Vagina (tissue), 2 donors: ENCODE results near the gene CUEDC2.

Source experiments
- CTCF ChIP-seq, 3 experiments: fragments of 450-650 bp in 2 of 3; fragments of 200-600 bp in 1 of 3; sonication (generic) in 1 of 3; IDR thresholded peaks; one replicate each; pipeline ENCODE4 v1.5.1; 2017 to 2019; ENCODE audit warnings: antibody characterized with exemption in 3 of 3, mild to moderate bottlenecking in 2 of 3, moderate library complexity in 2 of 3
- POLR2A ChIP-seq, 2 donors: fragments of 450-650 bp; IDR thresholded peaks; one replicate each; pipeline ENCODE4 v1.6.1; 2017; ENCODE audit warnings: antibody characterized with exemption in 2 of 2, mild to moderate bottlenecking in 2 of 2, moderate library complexity in 2 of 2
- POLR2AphosphoS5 ChIP-seq, 2 donors: sonication (generic); formaldehyde crosslinking; IDR thresholded peaks; one replicate each; pipeline ENCODE4 v1.9.0; 2017; ENCODE audit warnings: antibody characterized with exemption in 2 of 2, mild to moderate bottlenecking in 2 of 2, low read depth in 1 of 2; ENCODE audit not compliant: insufficient read depth in 1 of 2

DNA sequence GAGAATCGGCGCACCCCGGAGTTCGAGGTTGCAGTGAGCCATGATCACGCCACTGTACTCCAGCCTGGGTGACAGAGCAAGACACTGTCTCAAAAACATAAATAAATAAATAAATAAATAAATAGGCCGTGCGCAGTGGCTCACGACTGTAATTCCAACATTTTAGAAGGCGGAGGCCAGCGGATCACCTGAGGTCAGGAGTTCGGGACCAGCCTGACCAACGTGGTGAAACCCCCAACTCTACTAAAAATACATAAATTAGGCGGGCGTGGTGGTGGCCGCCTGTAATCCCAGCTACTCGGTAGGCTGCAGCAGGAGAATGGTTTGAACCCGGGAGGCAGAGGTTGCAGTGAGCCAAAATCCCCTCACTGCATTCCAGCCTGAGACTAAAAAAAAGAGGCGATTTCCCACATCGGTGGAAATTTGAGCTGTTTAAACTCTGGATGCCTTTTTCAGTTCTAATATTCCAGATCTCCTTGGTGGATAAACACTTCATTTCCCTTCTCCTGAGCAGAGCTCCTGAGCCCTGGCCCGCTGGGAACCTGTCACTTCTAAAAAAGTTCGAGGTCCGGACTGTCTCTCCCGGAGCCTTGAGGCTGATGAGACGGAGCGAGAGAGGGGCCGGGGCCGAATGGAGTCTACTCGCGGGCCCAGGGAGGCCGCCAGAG, 38.8 kb downstream of the CUEDC2 start:
- TF ChIP-seq CTCF (IDR thresholded peaks at IDR 0.05), result peak in 2 of 3 experiments; percentile 61 to 99
- TF ChIP-seq POLR2AphosphoS5 (IDR thresholded peaks at IDR 0.05; ENCODE audit: insufficient read depth in 1 of 2, low read depth in 1 of 2), result no peak
- no peak for TF ChIP-seq POLR2A (IDR thresholded peaks at IDR 0.05)
